Activated T-cell treated with anti-CD3 and anti-CD28 coated beads, Interleukin-2, amount 50 U/mL, for 4 hours (primary cell): ENCODE results near the gene SCAF8. TPM values are rescaled to one million over a fixed set of nuclear protein-coding genes. Genes with fewer than 3 reads are reported as not detected.
"Not testable (repeated sequence)": the region's sequence is repeated elsewhere in the genome, so short reads cannot be mapped to it uniquely, and the experiment has no call there.

Source experiments
- ATAC-seq, 2 donors: fragments of 200-7000 bp; cut with Tn5 transposase; one replicate each; pipeline ENCODE4 v1.10.0; 2021
- DNase-seq: peaks from one replicate; pipeline ENCODE4 v3.0.0-alpha.2; 2020
- H3K27me3 Mint-ChIP-seq: one replicate; pipeline ENCODE4 v1.8.0; 2021; ENCODE audit warnings: low read depth, mixed read lengths
- H3K36me3 Mint-ChIP-seq: one replicate; pipeline ENCODE4 v1.8.0; 2022; ENCODE audit warnings: mixed read lengths; ENCODE audit not compliant: insufficient read depth
- H3K4me1 Mint-ChIP-seq: one replicate; pipeline ENCODE4 v1.8.0; 2021; ENCODE audit warnings: low read depth, mixed read lengths
- H3K4me3 Mint-ChIP-seq: one replicate; pipeline ENCODE4 v1.8.0; 2021; ENCODE audit warnings: mild to moderate bottlenecking, moderate library complexity, mixed read lengths
- H3K9me3 Mint-ChIP-seq: one replicate; pipeline ENCODE4 v1.8.0; 2021; ENCODE audit warnings: mixed read lengths
- total RNA-seq, 3 donors: library from RNA; stranded (reverse); gene quantifications; one replicate each; pipeline ENCODE4 v1.2.1, GENCODE V29; 2021

Gene SCAF8
- total RNA-seq, 3 donors from 2014 or later = 39.1 to 43.4 (median 43.1) TPM

GRCh38 chr6:154719854-154720253 lies 13.4 kb upstream of the SCAF8 start:
- peaks cover 10% of the 10 kb centered on the region for H3K9me3 Mint-ChIP-seq
- no peaks in the 10 kb centered on the region for H3K4me1 Mint-ChIP-seq
- DNase-seq (no peak), ATAC-seq (no peak)
- peaks cover 11% of the 10 kb centered on the region for H3K27me3 Mint-ChIP-seq
- no peaks in the 10 kb centered on the region for H3K36me3 Mint-ChIP-seq
- no peak overlapping the region for H3K4me3 Mint-ChIP-seq

GRCh38 chr6:154721460-154721859 lies 11.8 kb upstream of the SCAF8 start:
- Mint-ChIP-seq H3K36me3 (no peaks in the 10 kb centered on the region), H3K9me3 (peaks cover 10% of the 10 kb centered on the region), H3K4me1 (no peaks in the 10 kb centered on the region), H3K27me3 (peaks cover 11% of the 10 kb centered on the region), H3K4me3 (no peak overlapping the region)
- ATAC-seq (no peak), DNase-seq (no peak)

GRCh38 chr6:154726887-154727286 lies 6.3 kb upstream of the SCAF8 start:
- Mint-ChIP-seq H3K9me3 (no peaks in the 10 kb centered on the region), H3K4me1 (no peaks in the 10 kb centered on the region), H3K4me3 (no peak overlapping the region), H3K36me3 (no peaks in the 10 kb centered on the region), H3K27me3 (peaks cover 10% of the 10 kb centered on the region)
- ATAC-seq (no peak), DNase-seq (no peak)

- DNase-seq (no peak), ATAC-seq (no peak)
- Mint-ChIP-seq H3K9me3 (no peaks in the 10 kb centered on the region), H3K4me1 (peaks cover 24% of the 10 kb centered on the region), H3K27me3 (no peaks in the 10 kb centered on the region), H3K36me3 (peaks cover 7% of the 10 kb centered on the region), H3K4me3 (peak overlapping the region; percentile 29)
These were observed 1.7 kb upstream of the SCAF8 start for GRCh38 chr6:154731296-154732218.

- Mint-ChIP-seq H3K27me3 (no peaks in the 10 kb centered on the region), H3K9me3 (no peaks in the 10 kb centered on the region), H3K36me3 (peaks cover 9% of the 10 kb centered on the region), H3K4me1 (peaks cover 33% of the 10 kb centered on the region), H3K4me3 (peak overlapping the region; percentile 80)
- DNase-seq = no peak
- ATAC-seq = no peak
These were observed 556 bp upstream of the SCAF8 start for GRCh38 chr6:154732538-154733182.

GRCh38 chr6:154733626-154734382 lies 588 bp downstream of the SCAF8 start:
- Mint-ChIP-seq H3K4me1 (peaks cover 44% of the 10 kb centered on the region), H3K4me3 (peak overlapping the region; percentile 91), H3K36me3 (peaks cover 9% of the 10 kb centered on the region), H3K27me3 (no peaks in the 10 kb centered on the region), H3K9me3 (no peaks in the 10 kb centered on the region)
- peak; percentile 83 for DNase-seq
- ATAC-seq = peak; percentile 86 to 90

GRCh38 chr6:154736618-154737259 lies 3.5 kb downstream of the SCAF8 start:
- Mint-ChIP-seq H3K36me3 (peaks cover 14% of the 10 kb centered on the region), H3K27me3 (no peaks in the 10 kb centered on the region), H3K4me3 (peak overlapping the region; percentile 46), H3K9me3 (no peaks in the 10 kb centered on the region), H3K4me1 (peaks cover 68% of the 10 kb centered on the region)
- ATAC-seq = no peak
- no peak for DNase-seq

- Mint-ChIP-seq H3K4me1 (peaks cover 72% of the 10 kb centered on the region), H3K9me3 (no peaks in the 10 kb centered on the region), H3K27me3 (no peaks in the 10 kb centered on the region), H3K36me3 (peaks cover 17% of the 10 kb centered on the region), H3K4me3 (no peak overlapping the region)
- no peak for DNase-seq
- ATAC-seq = no peak
These were observed 4.2 kb downstream of the SCAF8 start for GRCh38 chr6:154737424-154737823.

- Mint-ChIP-seq H3K27me3 (no peaks in the 10 kb centered on the region), H3K36me3 (peaks cover 20% of the 10 kb centered on the region), H3K4me1 (peaks cover 73% of the 10 kb centered on the region), H3K4me3 (peak overlapping the region; percentile 22), H3K9me3 (no peaks in the 10 kb centered on the region)
- no peak for ATAC-seq
- no peak for DNase-seq
These were observed 5.3 kb downstream of the SCAF8 start for GRCh38 chr6:154738551-154738961.

- Mint-ChIP-seq H3K36me3 (peaks cover 17% of the 10 kb centered on the region), H3K4me3 (no peak overlapping the region), H3K4me1 (peaks cover 82% of the 10 kb centered on the region), H3K9me3 (no peaks in the 10 kb centered on the region), H3K27me3 (no peaks in the 10 kb centered on the region)
- ATAC-seq (no peak), DNase-seq (no peak)
These were observed 7.4 kb downstream of the SCAF8 start for GRCh38 chr6:154740658-154741057.

- Mint-ChIP-seq H3K36me3 (peaks cover 16% of the 10 kb centered on the region), H3K27me3 (no peaks in the 10 kb centered on the region), H3K4me1 (peaks cover 84% of the 10 kb centered on the region), H3K9me3 (no peaks in the 10 kb centered on the region), H3K4me3 (no peak overlapping the region)
- ATAC-seq (no peak), DNase-seq (no peak)
These were observed 9.7 kb downstream of the SCAF8 start for GRCh38 chr6:154742891-154743290.

GRCh38 chr6:154744029-154744745 lies 11.0 kb downstream of the SCAF8 start:
- Mint-ChIP-seq H3K4me1 (peaks cover 81% of the 10 kb centered on the region), H3K36me3 (peaks cover 16% of the 10 kb centered on the region)
- not testable (repeated sequence) for H3K27me3 Mint-ChIP-seq, H3K4me3 Mint-ChIP-seq, DNase-seq, ATAC-seq, H3K9me3 Mint-ChIP-seq

GRCh38 chr6:154745243-154745642 lies 12.0 kb downstream of the SCAF8 start:
- no peaks in the 10 kb centered on the region for H3K9me3 Mint-ChIP-seq
- no peak overlapping the region for H3K4me3 Mint-ChIP-seq
- no peak for DNase-seq
- peaks cover 83% of the 10 kb centered on the region for H3K4me1 Mint-ChIP-seq
- ATAC-seq = no peak
- peaks cover 17% of the 10 kb centered on the region for H3K36me3 Mint-ChIP-seq
- H3K27me3 Mint-ChIP-seq = no peaks in the 10 kb centered on the region
